GM21576 (cell line): Measurements from ENCODE around the gene COL9A3.

ENCODE experiments used
- ATAC-seq: cut with Tn5 transposase; IDR thresholded peaks from one replicate; pipeline ENCODE4 v1.9.1; 2021; ENCODE audit warnings: mild to moderate bottlenecking, moderate library complexity; ENCODE audit not compliant: unreplicated experiment

Gene COL9A3

DNA sequence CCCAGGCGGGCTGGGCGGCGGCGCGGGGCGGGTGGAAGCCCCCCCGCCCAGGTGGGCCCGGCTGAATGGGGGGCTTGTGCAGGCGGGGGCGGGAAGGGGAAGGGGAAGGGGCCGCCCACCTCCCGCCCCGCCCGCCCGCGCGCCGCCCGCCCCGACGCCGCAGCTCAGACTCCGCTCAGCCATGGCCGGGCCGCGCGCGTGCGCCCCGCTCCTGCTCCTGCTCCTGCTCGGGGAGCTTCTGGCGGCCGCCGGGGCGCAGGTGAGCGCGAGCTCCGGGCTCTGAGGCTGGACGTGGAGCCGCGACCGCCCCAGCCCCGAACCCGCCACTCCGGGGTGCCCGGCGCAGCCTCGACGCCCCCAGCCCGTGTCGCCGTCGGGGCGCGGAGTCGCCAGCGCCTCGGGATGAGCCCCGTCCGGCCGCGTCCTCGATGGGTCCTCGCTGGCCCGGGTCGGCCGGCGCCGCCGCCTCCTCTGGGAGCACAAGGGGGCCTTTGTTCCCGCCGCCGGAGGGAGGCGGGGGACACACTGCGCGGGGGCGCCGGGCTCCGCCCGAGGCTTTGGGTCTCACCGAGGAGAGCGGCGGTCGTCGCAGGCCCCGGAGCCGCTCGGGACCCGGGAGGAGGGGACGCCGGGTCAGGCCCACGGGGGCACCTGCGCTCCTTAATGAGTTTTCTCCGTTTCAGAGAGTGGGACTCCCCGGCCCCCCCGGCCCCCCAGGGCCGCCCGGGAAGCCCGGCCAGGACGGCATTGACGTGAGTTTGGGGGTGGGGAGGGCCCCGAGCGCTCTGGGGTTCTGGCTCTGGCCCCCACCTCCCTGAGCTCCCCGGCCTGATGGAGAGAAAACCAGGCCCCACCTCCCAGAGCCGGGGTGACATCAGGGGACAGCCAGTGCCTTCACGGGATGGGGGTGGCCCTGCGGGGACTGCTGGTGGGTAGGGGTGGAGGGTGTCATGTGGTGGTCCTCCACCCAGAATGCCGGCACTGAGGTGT is at the start of gene COL9A3:
TSS of gene COL9A3 (plus strand) at position 167 of the 990 bp plus-strand sequence. CDS start at position 182, 15 bp downstream.
- ATAC-seq, result no peak

DNA sequence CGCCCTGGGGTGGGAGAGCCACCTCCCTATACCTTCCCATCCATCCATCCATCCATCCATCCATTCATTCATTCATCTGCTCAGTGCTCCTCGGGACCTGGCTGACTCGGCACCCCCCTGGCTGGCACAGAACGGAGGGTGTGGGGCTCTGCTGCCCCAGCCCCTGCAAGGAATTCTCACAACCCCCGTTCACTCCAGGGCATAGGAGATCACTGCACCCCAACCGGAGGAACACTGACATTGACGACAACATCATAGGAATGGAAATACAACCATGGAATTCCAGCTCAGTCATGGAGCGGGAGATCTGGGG is 48.7 kb upstream of the COL9A3 start:
- no peak for ATAC-seq

GRCh38 chr20:62768551-62769287 is 48.1 kb upstream of the COL9A3 start:
- no peak for ATAC-seq

DNA sequence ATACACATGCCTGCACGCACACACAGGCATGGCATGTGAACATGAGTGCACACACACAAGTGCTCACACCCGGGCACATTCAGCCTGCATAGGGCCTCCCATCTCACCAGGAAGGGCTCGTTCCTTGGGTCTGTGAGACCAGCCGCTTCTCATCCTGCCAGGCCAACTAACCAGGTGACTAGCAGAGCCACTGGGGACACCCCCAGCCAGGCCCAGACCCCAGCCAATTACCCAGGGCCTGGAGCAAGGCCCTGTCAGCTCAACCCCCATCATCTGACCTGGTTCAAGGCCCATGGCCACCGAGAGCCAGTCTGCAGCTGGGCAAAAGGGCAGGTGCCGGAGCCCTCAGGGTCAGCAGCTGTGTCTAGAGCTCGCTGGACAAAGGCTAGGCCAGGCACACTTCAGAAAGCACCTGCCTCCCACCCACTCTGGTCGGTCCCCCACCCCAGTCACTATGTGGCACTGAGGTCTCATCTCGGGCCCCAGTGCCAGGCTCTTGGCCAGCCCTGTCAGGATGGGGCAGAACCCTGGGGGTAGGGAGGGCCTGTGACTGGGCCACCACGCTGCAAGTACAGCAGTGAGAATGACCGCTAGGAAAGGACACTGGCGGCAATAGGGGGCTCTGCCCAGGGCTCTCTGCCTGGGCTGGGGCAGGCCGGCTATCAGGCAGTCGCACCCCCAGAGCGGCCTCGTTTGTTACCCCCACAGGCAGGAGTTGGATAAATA is 47.3 kb upstream of the COL9A3 start:
- no peak for ATAC-seq

GRCh38 chr20:62770111-62770910 is 46.5 kb upstream of the COL9A3 start:
- ATAC-seq, result no peak

GRCh38 chr20:62770916-62771315 is 45.9 kb upstream of the COL9A3 start:
- ATAC-seq, result no peak

DNA sequence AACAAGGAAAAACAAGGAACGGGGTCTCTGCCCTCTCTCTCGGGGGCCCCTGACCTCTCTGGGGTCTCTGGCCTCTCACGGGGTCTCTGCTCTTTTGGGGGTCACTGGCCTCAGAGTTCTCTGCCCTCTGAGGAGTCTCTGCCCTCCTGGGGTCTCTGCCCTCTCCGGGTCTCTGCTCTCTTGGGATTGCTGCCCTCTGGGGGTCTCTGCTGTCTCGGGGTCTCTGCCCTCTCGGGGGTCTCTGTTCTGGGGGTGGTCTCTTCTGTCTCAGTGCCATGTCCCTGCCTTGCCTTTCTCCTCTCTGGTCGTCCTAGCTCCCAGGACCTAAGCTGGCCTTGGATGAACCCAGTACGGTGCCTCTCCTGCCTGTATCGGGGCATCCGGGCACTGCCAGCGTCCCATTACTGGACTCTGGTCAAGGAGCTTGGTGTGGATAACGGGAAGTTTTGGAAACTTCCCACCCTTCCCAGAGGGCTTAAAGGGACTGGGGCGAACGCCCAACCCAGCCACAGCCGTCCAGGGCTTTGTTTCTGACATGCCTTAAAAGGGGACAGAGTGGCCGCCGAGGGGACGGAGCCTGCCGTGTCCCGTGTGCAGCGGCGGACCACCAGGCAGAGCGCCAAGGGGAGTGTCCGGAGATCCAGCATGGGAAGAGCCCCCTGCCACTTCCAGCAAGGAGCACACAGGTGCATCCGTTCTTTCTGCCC is 45.3 kb upstream of the COL9A3 start:
- no peak for ATAC-seq

- no peak for ATAC-seq
Measured at GRCh38 chr20:62772103-62772611, 44.7 kb upstream of the COL9A3 start.

DNA sequence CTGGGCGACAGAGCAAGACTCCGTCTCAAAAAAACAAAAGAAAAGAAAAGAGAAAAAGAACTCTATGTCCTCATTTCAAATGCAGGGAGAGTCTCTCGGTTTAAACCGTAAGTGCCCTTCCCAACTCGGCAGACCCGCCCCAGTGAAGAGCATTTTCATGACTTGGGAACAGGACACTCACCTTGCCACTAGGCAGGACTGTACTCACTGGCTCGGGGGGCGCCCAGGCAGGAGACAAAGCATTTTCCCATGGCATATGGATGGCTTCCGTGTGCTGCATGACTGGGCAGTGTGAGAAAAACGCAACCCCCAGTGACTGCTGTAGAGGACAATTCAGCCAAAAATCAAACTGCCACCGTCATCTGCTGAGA is 44.2 kb upstream of the COL9A3 start:
- ATAC-seq, result no peak

- no peak for ATAC-seq
Measured at GRCh38 chr20:62772990-62773844, 43.6 kb upstream of the COL9A3 start.

GRCh38 chr20:62773845-62774714 is 42.8 kb upstream of the COL9A3 start:
- ATAC-seq, result no peak

- no peak for ATAC-seq
Measured at GRCh38 chr20:62774762-62775161, 42.1 kb upstream of the COL9A3 start.

GRCh38 chr20:62775206-62775605 is 41.6 kb upstream of the COL9A3 start:
- ATAC-seq, result no peak

GRCh38 chr20:62776035-62776691 is 40.7 kb upstream of the COL9A3 start:
- ATAC-seq, result no peak

DNA sequence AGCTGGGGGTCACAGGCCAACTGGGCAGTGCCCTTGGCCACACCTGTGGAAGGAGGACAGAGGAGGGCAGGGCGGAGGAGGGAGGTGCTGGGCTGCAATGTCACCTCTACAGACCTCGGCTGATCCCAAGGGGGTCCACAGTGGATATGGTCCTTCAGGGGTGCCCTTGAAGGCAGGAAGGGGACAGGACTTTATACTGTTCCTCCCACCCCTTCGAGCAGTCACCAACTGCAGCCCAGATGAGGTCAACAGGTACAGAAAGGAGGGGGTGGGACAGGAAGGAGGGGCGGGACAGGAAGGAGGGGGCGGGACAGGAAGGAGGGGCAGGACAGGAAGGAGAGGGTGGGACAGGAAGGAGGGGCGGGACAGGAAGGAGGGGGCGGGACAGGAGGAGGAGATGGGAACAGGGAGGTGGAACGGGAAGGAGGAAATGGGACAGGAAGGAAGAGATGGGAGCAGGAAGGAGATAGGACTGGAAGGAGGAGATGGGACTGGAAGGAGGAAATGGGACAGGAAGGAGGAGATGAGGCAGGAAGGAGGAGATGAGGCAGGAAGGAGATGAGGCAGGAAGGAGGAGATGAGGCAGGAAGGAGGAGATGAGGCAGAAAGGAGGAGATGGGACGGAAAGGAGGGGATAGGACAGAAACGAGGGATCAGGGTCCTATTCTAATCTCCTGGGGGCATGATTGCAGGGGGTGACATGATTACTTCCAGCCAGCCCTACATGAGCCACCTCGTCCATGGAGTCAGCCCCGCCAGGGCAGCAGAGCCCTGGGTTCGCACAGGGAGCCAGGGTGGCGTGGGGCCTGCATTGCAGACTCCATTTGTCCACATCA is 39.9 kb upstream of the COL9A3 start:
- ATAC-seq, result no peak

- no peak for ATAC-seq
Measured at GRCh38 chr20:62777528-62777830, 39.4 kb upstream of the COL9A3 start.

DNA sequence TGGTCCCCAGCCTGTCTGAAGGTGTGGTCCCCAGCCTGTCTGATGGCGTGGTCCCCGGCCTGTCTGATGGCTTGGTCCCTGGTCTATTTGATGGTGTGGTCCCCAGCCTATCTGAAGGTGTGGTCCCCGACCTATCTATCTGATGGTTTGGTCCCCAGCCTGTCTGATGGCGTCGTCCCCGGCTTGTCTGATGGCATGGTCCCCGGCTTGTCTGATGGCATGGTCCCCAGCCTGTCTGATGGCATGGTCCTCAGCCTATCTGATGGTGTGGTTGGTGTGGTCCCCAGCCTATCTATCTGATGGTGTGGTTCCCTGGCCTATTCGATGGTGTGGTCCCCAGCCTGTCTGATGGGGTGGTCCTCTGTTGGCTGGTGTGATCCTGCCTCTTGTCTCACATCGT is 38.8 kb upstream of the COL9A3 start:
- no peak for ATAC-seq
